GM21423 (cell line): Measurements from ENCODE around the gene POMT1.
"Not testable (repeated sequence)": the region's sequence is repeated elsewhere in the genome, so short reads cannot be mapped to it uniquely, and the experiment has no call there.

ENCODE experiments used
- ATAC-seq: cut with Tn5 transposase; IDR thresholded peaks from one replicate; pipeline ENCODE4 v1.9.1; 2021; ENCODE audit warnings: mild to moderate bottlenecking, moderate library complexity; ENCODE audit not compliant: unreplicated experiment

Gene POMT1

DNA sequence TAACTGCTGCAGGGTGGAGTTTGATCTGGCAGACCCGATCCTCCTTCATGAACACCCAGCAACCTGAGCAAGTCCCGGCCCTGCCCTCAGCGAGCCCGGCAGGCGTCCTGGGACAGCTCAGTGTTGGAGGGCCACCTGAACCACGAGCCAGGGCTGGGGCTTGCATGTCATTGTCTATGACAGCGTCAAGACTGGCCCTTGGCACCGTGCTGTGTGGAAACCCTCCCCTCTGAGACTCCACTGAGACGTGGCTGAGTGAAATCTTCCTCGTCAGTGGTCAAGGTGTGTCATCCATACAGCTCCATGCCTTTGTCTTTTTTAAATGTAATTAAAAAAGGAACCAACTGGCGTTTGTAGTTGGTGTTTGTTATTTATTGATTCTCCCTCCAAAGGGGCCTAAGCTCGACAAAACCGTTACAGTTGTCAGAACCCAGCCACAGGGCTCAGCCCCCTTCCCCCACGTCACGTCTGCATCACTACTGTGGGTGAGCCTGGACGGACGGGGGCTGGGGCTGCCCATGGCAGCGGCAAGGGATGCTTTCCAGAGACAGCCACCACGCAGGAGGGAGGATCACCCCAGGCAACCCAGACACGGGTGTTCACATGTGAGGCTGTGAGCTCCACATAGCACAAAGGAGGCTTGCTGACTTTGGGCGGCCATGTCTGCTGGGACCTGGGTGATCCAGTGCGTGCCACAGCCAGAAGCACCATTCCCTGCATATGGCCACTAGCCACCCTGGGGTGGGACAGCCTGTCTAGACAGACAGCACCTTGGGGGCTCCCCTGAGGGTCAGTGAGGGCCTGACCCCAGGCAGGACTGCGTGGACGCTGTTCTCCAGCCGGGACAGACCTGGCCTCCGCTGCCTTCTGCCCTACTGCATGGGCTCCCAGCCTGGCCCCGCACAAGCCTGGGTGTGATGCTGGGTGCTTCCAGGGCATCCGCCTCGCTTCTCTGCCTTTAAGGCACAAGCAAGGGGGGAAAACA lies 21.0 kb downstream of the POMT1 start:
- ATAC-seq = no peak

DNA sequence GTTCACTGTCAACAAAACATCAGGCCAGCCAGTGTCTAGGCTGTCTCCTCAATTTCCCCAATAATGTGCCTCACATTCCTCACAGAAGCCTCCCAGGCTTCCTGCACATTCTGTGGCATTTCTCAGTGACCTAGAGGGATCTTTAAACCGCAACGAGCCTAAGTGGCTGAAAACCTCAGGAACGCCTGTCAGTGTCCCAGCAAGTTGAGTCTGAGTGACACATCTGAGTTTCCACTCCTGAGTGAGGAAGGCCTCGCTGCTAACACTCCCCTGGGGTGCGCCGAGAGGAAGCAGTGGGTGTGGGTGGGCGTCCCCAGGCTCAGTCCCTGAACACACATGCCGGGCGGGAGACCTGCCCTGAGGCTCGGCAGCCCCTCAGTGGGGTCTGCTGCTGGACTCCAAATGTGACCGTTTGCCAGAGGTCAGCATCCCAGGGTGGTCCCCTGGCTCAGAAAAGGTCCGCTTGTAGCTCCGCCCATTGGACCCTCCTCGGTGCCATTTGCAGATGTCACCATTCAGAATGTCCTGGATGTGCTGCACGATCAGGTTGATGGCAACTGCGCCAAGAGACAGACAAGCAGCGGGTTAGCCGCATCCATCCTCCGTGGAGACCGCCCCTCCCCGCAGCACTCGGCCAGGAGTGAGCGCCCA lies 22.1 kb downstream of the POMT1 start:
- no peak for ATAC-seq

DNA sequence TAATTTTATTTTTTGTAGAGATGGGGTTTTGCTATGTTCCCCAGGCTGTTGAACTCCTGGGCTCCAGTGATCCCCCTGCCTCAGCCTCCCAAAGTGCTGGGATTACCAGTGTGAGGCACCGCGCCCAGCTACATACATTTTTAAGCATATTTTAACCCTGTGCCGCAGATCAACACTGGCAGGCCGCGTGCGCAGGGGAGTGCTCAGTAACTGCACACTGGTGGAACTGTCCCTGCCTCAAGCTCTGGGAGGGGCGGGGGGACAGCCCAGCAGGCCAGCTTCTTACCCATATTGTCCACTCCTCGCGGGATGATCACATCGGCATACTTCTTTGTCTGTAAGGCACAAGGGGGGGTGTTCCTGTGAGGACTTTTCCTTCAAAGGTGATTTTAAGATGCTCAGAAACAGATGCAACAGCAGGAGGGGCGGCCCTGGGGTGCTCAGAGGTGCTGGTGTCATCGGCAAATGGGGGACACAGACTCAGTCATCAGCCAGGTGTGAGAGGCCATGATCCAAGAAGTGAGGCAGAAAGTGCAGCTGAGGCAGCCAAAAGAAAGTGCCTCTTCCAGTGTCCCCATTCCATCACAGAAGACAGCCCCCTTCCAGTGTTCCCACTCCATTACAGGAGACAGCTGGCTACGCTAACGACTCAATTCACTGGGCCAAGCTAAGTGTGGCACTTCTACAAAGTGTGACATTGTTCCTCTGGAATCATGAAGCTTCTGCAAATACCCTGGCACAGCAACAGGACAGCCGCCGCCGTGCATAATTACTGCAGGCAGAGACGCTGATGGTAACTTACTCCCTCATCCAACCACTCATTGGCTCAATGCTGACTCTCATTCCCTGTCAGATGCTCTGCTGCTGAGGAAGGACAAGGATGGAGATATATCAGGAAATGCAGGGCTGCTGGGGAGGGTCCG lies 23.2 kb downstream of the POMT1 start:
- no peak for ATAC-seq

DNA sequence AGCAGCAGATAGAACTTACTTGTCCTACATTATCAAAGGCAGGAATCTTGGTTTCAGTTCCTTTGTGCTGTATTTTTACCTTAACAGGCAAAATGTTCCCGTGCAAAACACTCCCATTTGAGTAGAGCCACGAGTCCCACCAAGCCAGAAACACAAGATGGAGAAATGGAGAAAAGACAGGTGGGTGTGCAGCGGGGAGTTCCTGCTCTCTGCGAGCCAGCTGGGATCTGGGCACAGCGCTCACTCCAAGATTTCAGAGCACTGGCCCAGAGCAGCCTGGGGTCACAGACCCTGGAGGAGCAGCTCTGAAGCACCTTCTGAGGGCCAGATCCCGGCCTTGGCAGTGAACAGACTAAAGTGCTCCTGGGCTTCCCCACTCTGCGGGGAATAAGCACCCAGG lies 25.5 kb downstream of the POMT1 start:
- no peak for ATAC-seq

DNA sequence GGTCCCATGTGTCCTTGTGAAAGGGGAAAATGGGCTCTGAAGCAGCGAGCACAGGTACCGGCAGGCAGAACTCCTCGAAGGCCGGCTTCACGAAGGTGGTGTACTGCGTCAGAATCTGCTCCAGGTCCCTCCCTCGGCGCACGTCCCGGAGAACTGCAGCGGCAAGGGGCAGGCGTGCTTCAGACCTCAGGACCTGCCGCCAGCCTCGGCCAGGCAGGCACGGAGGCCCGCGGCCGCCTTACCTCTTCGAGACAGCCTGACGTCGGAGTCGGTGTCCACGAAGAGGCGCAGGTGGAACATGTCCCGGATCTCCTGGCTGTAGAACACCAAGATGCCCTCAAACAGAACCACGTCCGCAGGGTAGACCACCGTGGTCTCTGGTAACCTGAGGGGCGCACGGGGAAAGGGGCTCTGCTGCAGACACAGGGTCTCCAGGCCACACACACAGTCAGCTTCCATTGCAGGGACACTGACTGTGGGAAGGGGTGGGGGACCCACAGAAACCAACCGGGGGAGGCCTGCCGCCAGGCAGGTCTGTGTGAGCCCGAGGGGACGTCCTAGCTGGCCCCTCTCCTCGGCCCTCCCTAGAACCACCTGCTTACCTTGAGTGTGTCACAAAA lies 26.3 kb downstream of the POMT1 start:
- no peak for ATAC-seq

DNA sequence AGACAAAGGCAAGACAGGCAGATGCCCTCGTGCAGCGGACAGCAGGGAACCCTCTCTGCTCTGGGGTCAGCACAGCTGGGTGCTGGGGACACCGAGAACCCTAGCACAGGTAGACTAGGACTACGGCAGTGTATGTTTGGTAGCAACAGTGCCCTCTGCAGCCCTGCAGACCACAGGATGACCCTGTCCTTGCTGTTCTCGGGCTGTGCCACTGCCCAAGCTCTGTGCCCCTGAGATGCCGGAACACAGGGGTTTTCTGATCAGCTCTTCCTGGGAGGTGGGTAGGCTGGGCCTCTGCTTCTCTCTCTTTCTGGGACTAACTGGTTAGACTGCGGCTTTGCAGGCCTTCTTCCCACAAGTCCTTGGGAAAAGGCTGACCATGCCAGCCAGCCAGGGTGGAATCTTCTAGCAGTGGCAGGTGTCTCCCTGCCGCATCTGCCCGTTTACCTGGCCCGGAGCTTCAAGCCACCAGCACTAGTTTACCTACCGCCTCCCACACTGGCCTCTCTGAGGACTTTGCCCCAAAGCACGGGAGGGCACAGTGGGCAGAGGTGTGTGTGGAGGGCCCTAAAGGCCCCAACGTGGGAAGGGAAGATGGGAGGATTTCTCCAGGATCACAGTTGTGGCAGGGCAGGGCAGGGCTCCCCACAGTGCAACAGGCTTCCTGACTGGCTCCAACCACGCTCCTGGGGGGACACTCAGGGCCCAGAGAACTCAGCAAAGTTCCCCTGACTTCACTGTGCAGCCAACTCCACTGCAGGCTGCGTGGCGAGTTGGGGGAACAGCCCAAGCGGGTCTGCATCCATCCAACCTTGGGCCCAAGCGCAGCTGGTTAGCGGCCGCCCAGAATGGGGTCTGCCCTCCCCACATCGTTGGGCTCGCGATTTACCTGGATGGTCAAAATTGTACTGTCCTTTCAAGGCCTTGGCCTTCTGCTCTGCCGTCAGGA lies 27.2 kb downstream of the POMT1 start:
- ATAC-seq = no peak

DNA sequence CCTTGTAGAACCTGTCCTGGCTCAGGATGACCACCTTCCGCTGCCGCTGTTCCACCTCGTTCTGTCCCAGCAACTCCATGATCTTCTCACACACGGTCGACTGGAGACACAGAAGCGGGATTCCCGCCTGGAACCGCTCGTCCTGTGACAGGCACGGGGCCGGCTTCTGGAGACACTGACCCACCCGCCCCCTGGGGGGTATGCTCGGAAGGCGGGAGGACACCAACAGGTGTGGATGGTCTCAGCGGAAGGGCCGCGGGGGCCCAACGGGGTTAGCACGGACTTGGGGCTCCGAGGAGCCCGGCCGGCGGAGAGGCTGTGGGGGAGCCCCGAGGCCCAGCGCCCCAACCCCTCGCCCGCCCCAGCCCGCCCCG lies 27.8 kb downstream of the POMT1 start:
- ATAC-seq = peak; percentile 19

DNA sequence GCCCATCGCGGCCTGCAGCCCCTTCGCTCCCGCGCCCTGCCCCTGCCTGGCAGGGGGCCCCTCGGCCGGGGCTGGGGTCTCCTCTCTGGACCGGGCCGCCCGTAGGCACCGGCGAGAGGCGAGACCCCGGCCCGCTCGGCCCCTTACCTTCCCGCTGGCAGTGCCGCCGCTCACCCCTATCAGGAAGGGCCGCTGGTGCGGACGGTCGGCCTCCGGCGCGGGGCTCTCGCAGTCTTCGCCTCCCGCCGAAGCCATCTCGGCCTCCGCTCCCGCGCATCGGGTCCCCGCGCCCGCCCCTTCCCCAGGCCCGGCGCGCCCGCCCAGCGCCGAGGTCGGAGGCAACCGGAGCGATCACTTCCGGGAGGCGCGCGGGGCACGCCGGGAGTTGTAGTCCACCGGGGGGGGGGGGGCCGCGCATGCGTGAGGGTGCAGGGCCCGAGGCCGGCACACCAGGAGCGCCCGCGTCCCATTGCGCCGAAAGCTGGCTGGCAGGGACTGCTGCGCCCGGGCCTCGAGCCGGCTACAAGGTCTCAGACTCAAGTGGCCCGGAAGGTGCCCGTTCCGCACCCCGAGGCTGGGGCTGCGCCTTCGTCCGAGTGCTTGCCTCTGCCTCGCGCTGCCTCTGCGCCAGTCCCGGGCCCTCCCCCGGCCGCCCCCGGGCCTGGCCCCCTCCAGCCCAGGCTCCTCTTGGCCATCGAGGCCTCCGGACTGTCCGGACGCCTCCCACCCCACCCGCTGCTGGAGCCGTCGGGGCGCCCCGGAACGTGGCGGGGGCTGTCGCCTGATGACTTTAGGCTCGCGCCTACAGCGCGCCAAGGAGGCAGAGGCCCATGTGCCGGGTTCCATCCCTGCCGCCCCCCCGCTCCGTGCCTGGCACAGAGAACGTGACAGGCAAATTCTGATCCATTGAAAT lies 28.5 kb downstream of the POMT1 start, which contains the start of gene UCK1:
TSS of gene UCK1 (minus strand) at position 344 of the 913 bp plus-strand sequence. CDS start at position 255, 89 bp downstream.
- ATAC-seq = peak; percentile 73

DNA sequence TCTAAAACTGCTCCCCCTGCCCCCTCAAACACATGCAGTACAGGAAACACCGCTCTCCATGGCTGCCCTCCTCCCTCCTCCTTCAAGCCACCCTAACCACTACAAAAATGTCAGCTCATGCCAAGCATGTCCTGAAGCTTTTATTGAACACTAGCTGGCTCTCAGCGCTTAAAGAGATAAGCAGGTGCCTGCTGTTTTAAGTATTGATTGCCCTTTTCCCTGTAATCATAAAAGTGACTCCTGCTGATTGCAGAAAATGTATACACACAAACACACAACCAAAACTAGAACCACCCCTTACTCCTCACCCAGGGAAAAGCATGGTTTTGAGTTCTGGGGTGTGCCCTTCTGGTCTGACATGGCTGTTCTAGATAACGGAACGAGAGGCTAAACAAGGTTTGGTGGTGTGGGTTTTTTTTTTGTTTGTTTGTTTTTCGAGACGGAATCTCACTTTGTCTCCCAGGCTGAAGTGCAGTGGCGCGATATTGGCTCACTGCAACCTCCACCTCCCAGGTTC lies 32.1 kb downstream of the POMT1 start:
- ATAC-seq = no peak

DNA sequence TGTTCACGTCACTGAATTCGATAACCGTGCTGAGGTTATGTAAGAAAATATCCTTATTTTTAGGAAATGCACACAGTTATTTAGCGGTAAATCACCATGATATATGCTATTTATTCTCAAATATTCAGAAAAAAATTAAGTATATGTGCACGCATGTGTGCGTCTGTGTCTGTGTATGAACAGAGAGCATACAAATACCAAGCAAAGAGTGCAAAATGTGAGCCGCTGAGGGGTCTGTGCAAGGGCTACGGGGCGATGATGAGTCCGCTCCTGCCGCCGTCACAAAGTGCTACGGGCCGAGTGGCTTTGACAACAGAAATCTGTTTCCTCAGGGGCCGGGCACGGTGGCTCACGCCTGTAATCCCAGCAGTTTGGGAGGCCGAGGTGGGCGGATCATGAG lies 35.2 kb downstream of the POMT1 start:
- no peak for ATAC-seq

DNA sequence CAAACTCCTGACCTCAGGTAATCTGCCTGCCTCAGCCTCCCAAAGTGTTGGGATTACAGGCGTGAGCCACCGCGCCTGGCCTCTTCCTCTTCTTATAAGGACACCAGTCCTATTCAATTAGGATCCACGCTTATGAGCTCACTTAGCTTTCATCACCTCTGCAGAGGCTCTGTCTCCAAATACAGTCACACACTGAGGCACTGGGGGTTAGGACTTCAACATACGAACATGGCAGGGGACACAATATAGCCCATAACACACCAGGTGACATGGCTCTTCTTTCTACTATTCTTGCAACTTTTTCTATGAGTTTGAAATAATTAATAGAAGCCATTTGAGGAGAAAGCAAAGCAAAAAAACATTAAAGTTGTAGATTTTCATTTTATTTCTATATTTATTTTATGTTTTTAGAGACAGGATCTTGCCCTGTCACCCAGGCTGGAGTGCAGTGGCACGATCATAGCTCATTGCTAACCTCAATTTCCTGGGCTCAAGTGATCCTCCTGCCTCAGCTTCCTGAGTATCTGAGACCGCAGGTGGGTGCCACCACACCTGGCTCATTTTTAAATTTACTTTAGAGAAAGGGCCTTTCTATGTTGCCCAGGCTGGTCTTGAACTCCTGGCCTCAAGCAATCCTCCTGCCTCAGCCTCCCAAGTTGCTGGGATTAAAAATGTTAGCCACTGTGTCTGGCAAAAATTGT lies 36.7 kb downstream of the POMT1 start:
- no peak for ATAC-seq

DNA sequence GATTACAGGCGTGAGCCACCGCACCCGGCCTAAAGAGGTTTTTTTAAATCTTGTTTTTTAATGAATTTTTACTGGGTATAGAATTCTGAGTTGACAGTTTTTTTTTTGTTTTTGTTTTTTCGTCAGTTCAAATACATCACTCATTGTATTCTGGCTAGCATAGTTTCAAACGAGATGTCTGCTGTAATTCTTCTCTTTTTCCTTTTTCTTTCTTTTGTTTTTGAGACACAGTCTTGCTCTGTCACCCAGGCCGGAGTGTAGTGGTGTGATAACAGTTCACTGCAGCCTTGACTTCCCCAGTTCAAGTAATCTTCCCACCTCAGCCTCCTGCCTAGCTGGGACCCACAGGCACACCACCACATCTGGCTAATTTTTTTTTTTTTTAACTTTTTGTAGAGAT lies 40.4 kb downstream of the POMT1 start:
- no peak for ATAC-seq

DNA sequence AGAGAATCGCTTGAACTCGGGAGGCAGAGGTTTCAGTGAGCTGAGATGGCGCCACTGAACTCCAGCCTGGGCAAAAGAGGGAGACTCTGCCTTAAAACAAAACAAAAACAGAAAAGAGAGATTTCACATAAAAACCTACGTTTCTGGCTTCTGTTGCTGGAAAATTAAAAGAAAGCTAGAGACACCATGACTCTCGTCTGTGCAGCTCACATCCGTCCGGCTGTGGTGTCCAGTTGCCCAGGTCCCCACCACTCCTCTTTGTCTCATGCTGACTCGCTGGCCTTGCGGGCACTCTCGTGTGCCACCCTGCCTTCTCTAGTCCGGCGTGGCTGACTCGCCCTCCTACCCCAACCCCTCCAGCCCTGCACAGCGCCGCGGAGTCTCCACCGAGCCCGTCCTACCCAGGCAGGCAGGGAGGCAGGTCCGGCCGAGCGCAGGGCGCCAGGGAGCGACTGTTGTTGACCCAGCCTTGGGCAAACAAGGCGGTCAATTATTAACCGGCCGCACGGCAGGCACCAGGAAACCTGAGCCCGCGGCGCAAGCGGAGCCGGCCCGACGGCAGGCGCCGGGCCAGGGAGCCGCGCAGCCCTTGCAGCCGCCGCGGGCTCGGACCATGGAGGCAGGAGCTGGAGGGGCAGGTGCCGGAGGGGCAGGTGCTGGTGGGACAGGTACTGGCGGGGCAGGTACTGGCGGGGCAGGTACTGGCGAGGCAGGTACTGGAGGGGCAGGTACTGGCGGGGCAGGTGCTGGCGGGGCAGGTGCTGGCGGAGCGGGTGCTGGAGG lies 42.5 kb downstream of the POMT1 start, which contains the start of gene PRRT1B:
TSS of gene PRRT1B (plus strand) at position 521 of the 783 bp plus-strand sequence. CDS start at position 614, 93 bp downstream.
- no peak for ATAC-seq

DNA sequence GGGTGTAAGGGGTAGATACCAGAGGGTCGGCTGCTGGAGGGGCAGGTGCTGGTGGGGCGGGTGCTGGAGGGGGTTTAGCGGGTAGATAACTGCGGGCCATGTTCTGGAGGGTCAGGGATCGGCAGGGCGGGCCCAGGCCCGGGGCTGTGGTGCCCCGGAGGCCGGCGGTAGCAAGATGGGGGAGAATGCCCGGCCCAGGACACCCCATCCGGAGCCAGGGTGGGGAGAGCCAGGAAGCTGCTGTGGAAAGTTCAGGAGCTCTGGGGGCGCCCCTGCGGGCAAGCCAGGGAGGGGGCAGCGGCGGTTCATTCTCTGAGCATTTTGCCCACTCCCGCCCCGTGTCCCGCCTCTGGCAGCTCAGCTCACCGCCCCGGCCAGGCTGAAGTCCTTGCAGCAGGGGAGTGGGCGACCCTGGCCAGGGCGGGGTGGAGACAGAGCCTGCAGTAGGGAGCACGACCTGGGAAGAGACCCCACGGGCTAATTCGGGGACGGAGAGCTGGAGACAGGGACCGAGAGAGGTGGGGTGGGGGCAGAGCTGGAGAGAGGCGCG lies 43.1 kb downstream of the POMT1 start:
- no peak for ATAC-seq

DNA sequence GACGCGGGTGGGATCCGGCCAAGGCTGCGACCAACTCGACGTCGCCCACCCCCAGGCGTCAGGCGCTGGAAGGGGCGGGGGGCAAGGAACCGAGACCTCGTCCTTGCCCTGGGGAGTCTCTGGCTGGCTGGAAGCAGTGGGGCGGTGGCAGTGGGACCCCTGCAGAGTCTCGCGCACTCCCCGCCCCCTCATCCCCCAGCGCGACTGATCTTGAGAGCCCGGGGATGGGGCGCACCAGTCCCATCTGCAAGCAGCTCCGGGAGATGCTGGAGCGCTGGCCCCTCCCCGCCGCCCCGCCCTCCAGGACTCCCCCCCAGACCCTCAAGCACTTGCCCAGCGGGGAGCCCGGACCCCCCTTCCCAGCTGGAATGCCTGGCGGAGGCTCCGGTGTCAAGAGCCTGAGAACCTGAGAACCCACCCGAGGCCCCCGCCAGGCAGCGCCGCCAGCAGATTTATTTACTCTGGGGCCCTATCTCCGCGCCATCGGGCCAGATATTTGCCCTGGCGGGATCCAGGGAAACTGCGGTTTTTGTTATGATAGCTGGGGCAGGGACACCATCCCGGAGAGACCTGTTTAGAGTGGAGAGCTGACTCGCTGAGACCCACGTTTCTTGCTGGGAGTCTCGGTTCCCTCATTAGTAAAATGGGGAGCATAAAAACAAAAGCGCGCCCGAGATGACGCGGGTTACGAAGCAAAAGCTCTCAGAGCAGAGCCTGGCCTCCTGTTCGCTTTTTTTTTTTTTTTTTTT lies 43.8 kb downstream of the POMT1 start:
- no peak for ATAC-seq

DNA sequence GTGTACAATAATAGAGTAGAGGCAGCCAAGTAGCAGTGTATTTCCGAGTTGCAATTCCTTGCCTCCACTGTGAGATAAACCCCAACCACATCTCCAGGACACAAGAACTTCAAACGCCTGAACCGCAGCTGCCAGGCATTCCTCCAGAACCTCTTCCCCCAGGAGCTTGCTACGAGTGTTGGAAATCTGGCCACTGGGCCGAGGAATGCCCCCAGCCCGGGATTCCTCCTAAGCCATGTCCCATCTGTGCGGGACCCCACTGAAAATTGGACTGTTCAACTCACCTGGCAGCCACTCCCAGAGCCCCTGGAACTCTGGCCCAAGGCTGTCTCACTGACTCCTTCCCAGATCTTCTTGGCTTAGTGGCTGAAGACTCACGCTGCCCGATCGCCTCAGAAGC lies 46.5 kb downstream of the POMT1 start:
- ATAC-seq = not testable (repeated sequence)
